NCI-H2227 (cell line): ENCODE data around the gene PIP4K2C.
"Not testable (repeated sequence)": the region's sequence is repeated elsewhere in the genome, so short reads cannot be mapped to it uniquely, and the experiment has no call there.

Experiments
- DNase-seq: peaks from one replicate; lab custom pipeline; 2025; ENCODE audit not compliant: unreplicated experiment; lab: John Stamatoyannopoulos, UW

Gene PIP4K2C

GRCh38 chr12:57584050-57584449, 6.9 kb upstream of the PIP4K2C start:
- no peak for DNase-seq

- no peak for DNase-seq
These were observed 6.3 kb upstream of the PIP4K2C start for GRCh38 chr12:57584690-57585089.

- DNase-seq: no peak
These were observed 5.8 kb upstream of the PIP4K2C start for GRCh38 chr12:57585156-57585555.

DNA sequence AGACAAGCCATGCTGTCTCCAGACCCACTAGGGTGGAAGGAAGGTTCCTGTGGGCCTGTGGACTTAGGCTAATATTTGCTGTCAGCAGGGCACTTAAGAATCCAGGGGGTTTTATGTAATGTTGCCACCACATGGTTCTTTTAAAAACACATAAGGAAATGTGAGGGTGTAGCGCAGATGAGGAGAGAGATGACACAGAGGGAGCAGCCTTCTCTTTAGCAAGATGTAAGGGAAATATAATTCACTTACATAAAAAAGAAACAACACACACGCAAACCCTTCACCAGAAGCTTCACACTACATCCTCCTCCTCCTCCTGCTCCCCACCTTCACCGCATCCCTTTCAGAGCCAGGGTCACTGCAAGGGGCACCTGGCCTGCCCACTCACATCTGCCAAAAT, 4.9 kb upstream of the PIP4K2C start:
- no peak for DNase-seq

GRCh38 chr12:57586832-57587429, 4.1 kb upstream of the PIP4K2C start:
- no peak for DNase-seq

DNA sequence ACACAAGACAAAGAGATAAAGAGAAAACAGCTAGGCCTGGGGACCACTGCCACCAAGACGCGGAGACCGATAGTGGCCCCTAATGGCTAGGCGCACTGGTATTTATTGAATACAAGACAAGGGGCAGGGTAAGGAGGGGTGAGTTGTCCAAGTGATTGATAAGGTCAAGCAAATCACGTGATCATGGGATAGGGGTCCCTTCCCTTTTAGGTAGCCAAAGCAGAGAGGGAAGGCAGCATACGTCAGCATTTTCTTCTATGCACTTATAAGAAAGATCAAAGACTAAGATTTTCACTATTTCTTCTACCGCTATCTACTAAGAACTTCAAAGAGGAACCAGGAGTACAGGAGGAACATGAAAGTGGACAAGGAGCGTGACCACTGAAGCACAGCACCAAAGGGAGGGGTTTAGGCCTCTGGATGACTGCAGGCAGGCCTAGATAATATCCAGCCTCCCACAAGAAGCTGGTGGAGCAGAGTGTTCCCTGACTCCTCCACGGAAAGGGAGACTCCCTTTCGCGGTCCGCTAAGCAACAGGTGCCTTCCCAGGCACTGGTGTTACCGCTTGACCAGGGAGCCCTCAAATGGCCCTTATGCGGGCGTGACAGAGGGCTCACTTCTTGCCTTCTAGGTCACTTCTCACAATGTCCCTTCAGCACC, 1.9 kb upstream of the PIP4K2C start:
- not testable (repeated sequence) for DNase-seq

GRCh38 chr12:57590479-57590863, 521 bp upstream of the PIP4K2C start:
- no peak for DNase-seq

DNA sequence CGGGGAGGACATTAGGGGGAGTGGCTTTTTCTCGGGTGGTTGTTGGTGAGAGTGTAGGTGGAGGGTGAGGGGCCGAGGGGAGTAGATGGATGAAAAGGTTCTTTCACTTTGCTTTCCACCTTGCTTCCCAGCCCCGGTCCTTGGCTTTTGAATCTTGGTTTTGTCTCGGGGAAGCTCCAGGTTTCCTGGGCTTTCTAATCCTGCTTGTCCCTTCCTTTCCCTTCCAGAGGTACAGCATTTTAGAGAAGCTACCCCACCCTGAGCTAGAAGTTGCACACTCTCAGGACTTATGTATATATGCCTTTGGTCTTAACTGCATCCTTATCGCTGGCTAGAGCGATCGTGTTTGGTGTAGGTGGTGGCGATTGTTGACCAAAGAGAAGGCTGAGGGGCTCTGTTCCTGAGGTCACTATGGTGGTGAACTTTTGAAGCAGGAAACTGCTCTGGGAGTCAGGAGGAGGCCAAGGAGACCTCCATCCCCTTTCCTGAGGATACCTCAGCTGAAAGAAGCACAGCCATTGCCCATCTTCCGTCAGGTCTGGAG, 862 bp downstream of the PIP4K2C start:
- no peak for DNase-seq

DNA sequence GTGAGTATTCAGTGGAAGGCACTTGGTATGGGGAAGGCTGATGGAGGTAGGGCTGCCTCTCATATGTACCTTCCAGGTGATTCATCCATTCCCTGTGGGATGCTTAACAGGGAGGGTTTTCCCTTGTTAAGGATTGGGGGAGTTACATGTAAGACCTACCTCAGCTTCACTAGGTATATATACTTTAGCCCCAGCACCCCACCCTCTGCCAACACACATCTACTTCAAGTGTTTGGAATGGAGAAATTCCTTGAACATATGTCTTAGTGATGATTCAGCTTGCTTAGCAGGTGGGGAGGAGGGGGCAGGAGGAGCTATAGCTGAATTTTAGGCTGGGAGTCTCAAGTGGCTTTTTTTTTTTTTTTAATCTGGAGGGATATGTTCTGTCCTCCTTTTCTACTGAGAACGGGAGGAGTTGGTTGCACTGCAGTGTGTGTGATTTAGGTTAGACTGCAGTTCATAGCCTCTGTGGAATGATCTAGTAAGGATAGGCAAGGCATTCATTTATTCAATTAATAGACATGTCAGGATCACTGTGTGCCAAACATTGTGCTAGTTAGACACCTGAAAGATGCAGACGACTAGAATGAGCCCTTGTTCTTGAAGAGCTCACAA, 1.7 kb downstream of the PIP4K2C start:
- DNase-seq: no peak

DNA sequence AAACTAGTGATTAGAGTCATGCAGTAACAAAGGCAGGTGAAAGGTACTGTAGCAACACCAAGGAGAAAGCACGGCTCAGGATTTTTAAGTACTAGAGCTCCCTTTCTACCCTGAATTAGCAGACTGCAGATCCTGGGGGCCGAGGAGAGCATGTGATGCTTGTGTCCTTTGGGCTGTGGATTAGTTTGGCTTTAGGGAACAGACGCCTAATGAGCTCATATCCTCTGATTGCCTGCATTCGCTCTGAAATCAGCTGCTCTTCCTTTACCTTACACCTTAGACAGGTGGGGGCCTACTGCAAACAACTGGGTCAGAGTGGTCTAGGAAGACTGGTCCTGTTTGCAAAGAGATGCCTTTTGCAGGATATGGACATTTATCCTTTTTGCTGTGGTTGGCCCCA, 2.2 kb downstream of the PIP4K2C start:
- no peak for DNase-seq

- no peak for DNase-seq
These were observed 9.4 kb downstream of the PIP4K2C start for GRCh38 chr12:57600395-57600794.

DNA sequence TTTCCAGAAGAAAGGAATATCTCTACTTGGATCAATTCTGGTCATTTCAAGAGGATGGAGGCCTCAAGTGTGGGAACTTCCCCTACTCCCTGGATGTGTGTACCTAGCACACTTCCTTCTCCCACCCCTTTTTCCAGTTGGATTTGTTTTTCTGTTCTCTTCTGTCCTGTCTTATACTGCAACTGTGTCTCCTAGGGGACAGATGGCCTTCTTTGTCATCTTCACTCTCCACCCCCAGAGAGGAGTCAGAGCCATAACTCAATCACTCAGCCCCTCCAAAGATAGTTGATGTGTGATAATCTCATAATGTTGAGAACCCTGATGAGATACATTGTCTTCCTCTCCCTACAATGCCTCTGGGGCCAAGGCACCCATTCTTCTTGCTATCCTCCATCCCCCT, 11.6 kb downstream of the PIP4K2C start:
- no peak for DNase-seq

DNA sequence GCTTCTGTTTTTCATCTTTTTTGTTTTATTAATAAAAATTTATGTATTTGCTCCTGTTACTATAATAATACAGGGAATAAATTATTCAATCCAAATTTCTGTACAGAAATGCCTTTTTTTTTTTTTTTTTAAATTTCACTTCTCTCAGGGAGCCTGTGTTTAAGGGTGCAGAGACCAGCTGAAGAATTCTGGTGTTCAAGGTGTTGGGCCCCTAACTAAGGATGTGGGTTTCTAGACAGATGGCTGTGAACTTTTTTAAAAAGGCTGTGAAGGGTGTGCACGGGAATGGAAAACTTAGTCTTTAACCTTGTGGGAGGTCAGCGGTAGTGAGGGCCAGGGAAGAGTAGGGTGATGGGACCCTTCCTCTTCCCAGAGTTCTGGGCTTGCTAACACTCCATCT, 12.3 kb downstream of the PIP4K2C start:
- no peak for DNase-seq

DNA sequence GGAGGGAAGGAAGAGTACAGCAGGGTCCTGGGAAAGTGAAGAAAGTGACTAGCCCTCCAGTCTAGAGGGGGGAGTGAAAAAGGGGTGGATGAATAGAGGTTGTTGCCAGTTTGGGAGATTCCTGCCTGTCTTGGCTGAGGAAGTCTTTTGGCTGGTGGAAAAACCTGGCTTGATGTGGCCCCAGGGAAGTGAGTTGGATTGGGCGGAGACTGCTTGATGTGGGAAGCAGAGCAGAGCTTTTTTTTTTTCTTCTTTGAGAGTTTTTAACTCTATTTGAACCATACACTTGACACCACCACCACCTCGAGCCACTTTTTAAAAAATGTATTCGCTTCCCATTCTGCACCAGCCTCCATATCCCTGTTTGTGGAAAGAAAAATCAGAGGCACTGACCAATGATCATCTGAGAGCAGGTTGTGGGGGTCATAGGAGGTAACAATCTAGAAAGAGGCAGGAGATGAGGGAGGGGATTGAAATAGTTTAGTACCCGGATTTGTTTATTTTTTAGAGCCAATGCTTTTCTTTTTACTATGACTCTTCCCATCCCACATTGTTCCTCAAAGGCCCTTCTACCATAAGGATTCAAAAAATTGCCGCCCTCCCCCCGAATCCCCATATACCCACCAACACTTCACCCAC, 12.9 kb downstream of the PIP4K2C start:
- DNase-seq: peak; percentile 34

DNA sequence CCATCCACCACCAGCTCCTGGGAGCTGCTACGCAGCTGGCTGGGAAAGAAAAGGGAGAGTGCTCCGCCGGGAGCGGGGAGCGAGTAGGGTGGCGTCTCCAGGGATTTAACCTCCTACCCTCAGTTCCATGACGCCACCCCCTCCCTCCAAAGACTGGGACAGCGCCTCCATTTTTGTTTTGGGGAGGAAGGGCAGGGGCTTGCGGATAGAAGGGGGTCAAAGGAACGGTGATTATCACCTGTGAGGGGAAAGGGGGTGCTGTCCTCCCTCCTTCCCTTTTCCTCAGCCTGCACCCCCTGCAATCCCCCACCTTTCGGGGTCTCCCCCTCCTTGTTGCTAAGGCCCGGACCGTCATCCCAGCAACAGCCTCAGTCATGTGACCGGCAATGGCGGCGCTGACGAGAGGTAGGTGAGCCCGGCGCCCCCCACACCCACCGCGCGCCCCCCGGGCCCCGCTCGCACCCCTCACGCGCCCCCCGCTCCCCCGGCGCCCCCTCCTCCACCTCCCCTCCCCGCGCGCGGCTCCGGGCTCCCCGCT, 13.5 kb downstream of the PIP4K2C start, which contains the start of gene DTX3:
TSS of gene DTX3 (plus strand) at position 371 of the 538 bp plus-strand sequence. CDS start 1,694 bp downstream, outside the sequence.
- DNase-seq: peak; percentile 49

GRCh38 chr12:57604992-57605810, 14.2 kb downstream of the PIP4K2C start:
- no peak for DNase-seq

DNA sequence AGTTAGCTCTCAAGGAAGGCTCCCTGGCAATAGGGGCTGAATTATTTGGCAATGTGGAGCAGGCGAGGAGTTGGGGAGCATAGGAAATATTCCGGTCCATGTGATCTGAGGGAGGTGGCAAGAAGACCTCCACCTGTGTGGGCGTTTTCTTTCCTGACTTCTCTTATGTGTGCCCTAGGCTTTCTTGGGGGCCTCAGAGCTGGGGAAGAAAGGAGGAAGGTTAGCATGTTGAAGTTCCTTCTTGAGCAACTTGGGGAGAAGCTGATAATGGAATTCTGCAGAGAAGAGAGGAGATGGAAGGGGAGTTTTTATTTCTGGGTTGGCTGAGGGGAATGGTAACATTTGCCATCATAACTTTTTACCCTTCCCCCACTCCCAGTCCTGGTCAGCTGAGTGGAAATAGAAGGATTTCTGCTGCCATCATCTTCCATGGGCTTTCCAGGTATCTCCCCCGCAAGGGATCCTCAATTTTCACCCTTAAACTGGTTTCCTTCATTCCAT, 14.9 kb downstream of the PIP4K2C start:
- no peak for DNase-seq

- DNase-seq: no peak
These were observed 15.4 kb downstream of the PIP4K2C start for GRCh38 chr12:57606399-57606798.

GRCh38 chr12:57606821-57607220, 15.8 kb downstream of the PIP4K2C start:
- no peak for DNase-seq

GRCh38 chr12:57607958-57608663, 17.1 kb downstream of the PIP4K2C start:
- DNase-seq: no peak
